Thymus (tissue), 14 donors: Measurements from ENCODE around the gene RPL7L1. TPM values are rescaled to one million over a fixed set of nuclear protein-coding genes. Genes with fewer than 3 reads are reported as not detected.

Experiments used
- DNase-seq, 9 donors: peaks; one replicate each; pipeline ENCODE4 v3.0.0-alpha.2; 2013; ENCODE audit warnings: low spot score in 9 of 9, low read depth in 6 of 9, missing footprints in 1 of 9
- H3K27ac ChIP-seq, 2 donors: one replicate each; pipeline ENCODE4 v1.5.1; 2013; ENCODE audit warnings: control low read depth in 1 of 2, low read depth in 1 of 2, low read length in 1 of 2, mild to moderate bottlenecking in 1 of 2, moderate library complexity in 1 of 2
- H3K27me3 ChIP-seq, 2 donors: one replicate each; pipeline ENCODE4 v1.5.1; 2013; ENCODE audit warnings: low read length in 1 of 2; ENCODE audit not compliant: control insufficient read depth in 2 of 2, insufficient read depth in 1 of 2
- H3K36me3 ChIP-seq, 2 donors: one replicate each; pipeline ENCODE4 v1.5.1; 2013; ENCODE audit warnings: low read length in 1 of 2, mild to moderate bottlenecking in 1 of 2, moderate library complexity in 1 of 2; ENCODE audit not compliant: control insufficient read depth in 2 of 2, insufficient read depth in 2 of 2
- H3K4me1 ChIP-seq, 2 donors: one replicate each; pipeline ENCODE4 v1.5.1; 2013; ENCODE audit warnings: low read length in 2 of 2; ENCODE audit not compliant: control insufficient read depth in 2 of 2, insufficient read depth in 2 of 2
- H3K4me3 ChIP-seq, 2 donors: one replicate each; pipeline ENCODE4 v1.5.1; 2013; ENCODE audit warnings: low read length in 2 of 2, control low read depth in 1 of 2, mild to moderate bottlenecking in 1 of 2
- H3K9me3 ChIP-seq, 2 donors: one replicate each; pipeline ENCODE4 v1.5.1; 2013; ENCODE audit warnings: low read length in 1 of 2, mild to moderate bottlenecking in 1 of 2; ENCODE audit not compliant: control insufficient read depth in 2 of 2, insufficient read depth in 1 of 2
- WGBS: extraction: QIAGEN DNeasy Blood & Tissue Kit; methylation state at CpG from one replicate; pipeline ENCODE4 v1.1.7; 2013; 5-methylcytosine and 5-hydroxymethylcytosine counted together
- long read RNA-seq, 10 donors: transcript quantifications; one replicate each; lab custom pipeline, GENCODE V29; 2026
- polyA plus RNA-seq: library from polyadenylated mRNA; stranded (reverse); fragments of 200-250 nt; gene quantifications from one replicate; pipeline ENCODE4 v1.2.3, GENCODE V29; 2013
- total RNA-seq: library from RNA; stranded (reverse); fragments of 120-200 nt; gene quantifications from one replicate; pipeline ENCODE4 v1.2.4, GENCODE V29; 2013
- donor health status: healthy.

RPL7L1 gene
- total RNA-seq, result 77.1 TPM
- polyA plus RNA-seq, result 59.5 TPM
- long read RNA-seq, donor 1, full-length matches to known transcripts, result 7 of 7 reads
- long read RNA-seq, donor 1, partial matches to known transcripts, result 0 of 7 reads
- long read RNA-seq, donor 1, other reads (novel, unspliced or antisense), result 0 of 7 reads
- long read RNA-seq, donor 2, result 0 reads
- long read RNA-seq, donor 3, full-length matches to known transcripts, result 15 of 24 reads
- long read RNA-seq, donor 3, partial matches to known transcripts, result 9 of 24 reads
- long read RNA-seq, donor 3, other reads (novel, unspliced or antisense), result 0 of 24 reads
- long read RNA-seq, donor 4, full-length matches to known transcripts, result 5 of 5 reads
- long read RNA-seq, donor 4, partial matches to known transcripts, result 0 of 5 reads
- long read RNA-seq, donor 4, other reads (novel, unspliced or antisense), result 0 of 5 reads
- long read RNA-seq, donor 5, full-length matches to known transcripts, result 15 of 15 reads
- long read RNA-seq, donor 5, partial matches to known transcripts, result 0 of 15 reads
- long read RNA-seq, donor 5, other reads (novel, unspliced or antisense), result 0 of 15 reads
- long read RNA-seq, donor 6, full-length matches to known transcripts, result 14 of 14 reads
- long read RNA-seq, donor 6, partial matches to known transcripts, result 0 of 14 reads
- long read RNA-seq, donor 6, other reads (novel, unspliced or antisense), result 0 of 14 reads
- long read RNA-seq, donor 7, full-length matches to known transcripts, result 16 of 22 reads
- long read RNA-seq, donor 7, partial matches to known transcripts, result 6 of 22 reads
- long read RNA-seq, donor 7, other reads (novel, unspliced or antisense), result 0 of 22 reads
- long read RNA-seq, donor 8, full-length matches to known transcripts, result 4 of 4 reads
- long read RNA-seq, donor 8, partial matches to known transcripts, result 0 of 4 reads
- long read RNA-seq, donor 8, other reads (novel, unspliced or antisense), result 0 of 4 reads
- long read RNA-seq, donor 9, full-length matches to known transcripts, result 10 of 10 reads
- long read RNA-seq, donor 9, partial matches to known transcripts, result 0 of 10 reads
- long read RNA-seq, donor 9, other reads (novel, unspliced or antisense), result 0 of 10 reads
- long read RNA-seq, donor 10, full-length matches to known transcripts, result 7 of 7 reads
- long read RNA-seq, donor 10, partial matches to known transcripts, result 0 of 7 reads
- long read RNA-seq, donor 10, other reads (novel, unspliced or antisense), result 0 of 7 reads

- no peaks in the 10 kb centered on the region for H3K27me3 ChIP-seq
- H3K27ac ChIP-seq, result peak within 1 kb of the TSS; percentile 95 to 98
- peaks cover 9 to 16% of the 10 kb centered on the region in 2 donors for H3K4me1 ChIP-seq
- H3K36me3 ChIP-seq, result peaks cover 20 to 29% of the 10 kb centered on the region in 2 donors
- WGBS, result under 1% methylated on average over 41 of the region's 41 CpGs
- peak; percentile 77 to 94 (median 85) for DNase-seq
- H3K4me3 ChIP-seq, result peak within 1 kb of the TSS; percentile 75 to 86
- H3K9me3 ChIP-seq, result no peaks in the 10 kb centered on the region
Observed at GRCh38 chr6:42879372-42880239, at the start of gene RPL7L1. Gene RPL7L1 (plus strand): TSS chr6:42879616. CDS start chr6:42879911, 295 bp downstream.

GRCh38 chr6:42831237-42831636, 48.2 kb upstream of the RPL7L1 start:
- Histone ChIP-seq H3K27me3 (no peaks in the 10 kb centered on the region), H3K27ac (no peak overlapping the region), H3K4me3 (no peak overlapping the region), H3K4me1 (no peaks in the 10 kb centered on the region), H3K36me3 (peaks cover 41 to 53% of the 10 kb centered on the region in 2 donors), H3K9me3 (no peaks in the 10 kb centered on the region)
- WGBS, result 99% methylated on average over 3 of the region's 3 CpGs
- DNase-seq, result no peak

GRCh38 chr6:42834056-42834455, 45.4 kb upstream of the RPL7L1 start:
- peaks cover 32 to 40% of the 10 kb centered on the region in 2 donors for H3K36me3 ChIP-seq
- over 99% methylated on average over 5 of the region's 5 CpGs for WGBS
- no peaks in the 10 kb centered on the region for H3K4me1 ChIP-seq
- DNase-seq, result no peak
- no peaks in the 10 kb centered on the region for H3K9me3 ChIP-seq
- no peak overlapping the region for H3K4me3 ChIP-seq
- H3K27me3 ChIP-seq, result no peaks in the 10 kb centered on the region
- H3K27ac ChIP-seq, result no peak overlapping the region

- 85% methylated on average over 6 of the region's 6 CpGs for WGBS
- Histone ChIP-seq H3K27me3 (no peaks in the 10 kb centered on the region), H3K9me3 (no peaks in the 10 kb centered on the region), H3K4me1 (no peaks in the 10 kb centered on the region), H3K36me3 (peaks cover 9 to 12% of the 10 kb centered on the region in 2 donors), H3K4me3 (no peak overlapping the region), H3K27ac (no peak overlapping the region)
- DNase-seq, result no peak
Observed at GRCh38 chr6:42841844-42842584, 37.4 kb upstream of the RPL7L1 start.

GRCh38 chr6:42845327-42845694, 34.1 kb upstream of the RPL7L1 start:
- no peaks in the 10 kb centered on the region for H3K27me3 ChIP-seq
- 99% methylated on average over 6 of the region's 6 CpGs for WGBS
- no peak overlapping the region for H3K4me3 ChIP-seq
- no peaks in the 10 kb centered on the region for H3K4me1 ChIP-seq
- H3K36me3 ChIP-seq, result peaks cover 6 to 8% of the 10 kb centered on the region in 2 donors
- DNase-seq, result no peak
- H3K27ac ChIP-seq, result no peak overlapping the region
- no peaks in the 10 kb centered on the region for H3K9me3 ChIP-seq

GRCh38 chr6:42846505-42846904, 32.9 kb upstream of the RPL7L1 start:
- Histone ChIP-seq H3K4me3 (no peak overlapping the region), H3K36me3 (peaks cover 6 to 10% of the 10 kb centered on the region in 2 donors), H3K4me1 (no peaks in the 10 kb centered on the region), H3K27ac (no peak overlapping the region), H3K27me3 (no peaks in the 10 kb centered on the region), H3K9me3 (no peaks in the 10 kb centered on the region)
- DNase-seq, result no peak
- WGBS, result 97% methylated on average over 2 of the region's 2 CpGs

GRCh38 chr6:42848700-42849099, 30.7 kb upstream of the RPL7L1 start:
- H3K36me3 ChIP-seq, result peaks cover 14 to 20% of the 10 kb centered on the region in 2 donors
- H3K4me1 ChIP-seq, result no peaks in the 10 kb centered on the region
- no peak overlapping the region for H3K27ac ChIP-seq
- H3K4me3 ChIP-seq, result no peak overlapping the region
- 98% methylated on average over 4 of the region's 4 CpGs for WGBS
- no peaks in the 10 kb centered on the region for H3K9me3 ChIP-seq
- no peak for DNase-seq
- no peaks in the 10 kb centered on the region for H3K27me3 ChIP-seq

- H3K27me3 ChIP-seq, result no peaks in the 10 kb centered on the region
- no peak overlapping the region for H3K27ac ChIP-seq
- no peaks in the 10 kb centered on the region for H3K4me1 ChIP-seq
- peaks cover 26 to 36% of the 10 kb centered on the region in 2 donors for H3K36me3 ChIP-seq
- no peak overlapping the region for H3K4me3 ChIP-seq
- DNase-seq, result no peak
- WGBS, result 98% methylated on average over 2 of the region's 2 CpGs
- no peaks in the 10 kb centered on the region for H3K9me3 ChIP-seq
Observed at GRCh38 chr6:42851599-42851998, 27.8 kb upstream of the RPL7L1 start.
